ENCODE measurements around the gene NKAIN2.

The NKAIN2 gene

GRCh38 chr6:124355146-124355545 is 551.5 kb downstream of the NKAIN2 start:
- ChIA-PET CTCF (no interaction called here), POLR2A (no interaction called here)
- no peak for TF ChIP-seq PRDM2 (tag by site-specific recombination; IDR thresholded peaks at IDR 0.05; ENCODE audit: borderline replicate concordance)
- no peak for TF ChIP-seq ZNF404 (tag by site-specific recombination; IDR thresholded peaks at IDR 0.05)
- no peak for TF ChIP-seq ZNF292 (tag by site-specific recombination; IDR thresholded peaks at IDR 0.05; ENCODE audit: borderline replicate concordance, low read depth)
- TF ChIP-seq ZBTB44 (tag by site-specific recombination; IDR thresholded peaks at IDR 0.05), result no peak
- TF ChIP-seq KLF8 (tag by site-specific recombination; IDR thresholded peaks at IDR 0.05), result no peak
- TF ChIP-seq ZNF510 (tag by site-specific recombination; IDR thresholded peaks at IDR 0.05; ENCODE audit: insufficient replicate concordance), result no peak
- no peak for TF ChIP-seq BCL11A (tag by site-specific recombination; IDR thresholded peaks at IDR 0.05; ENCODE audit: low read depth)
- no peak for TF ChIP-seq ZNF660 (tag by site-specific recombination; IDR thresholded peaks at IDR 0.05)
- no peak for TF ChIP-seq ZNF18 (tag by site-specific recombination; IDR thresholded peaks at IDR 0.05)
- no peak for TF ChIP-seq KLF10 (tag by site-specific recombination; IDR thresholded peaks at IDR 0.05)
- no peak for TF ChIP-seq SALL2 (tag by site-specific recombination; IDR thresholded peaks at IDR 0.05; ENCODE audit: borderline replicate concordance)
- Histone ChIP-seq H3K27ac (ENCODE audit: extremely low read depth, low read depth, low read length) (no peak overlapping the region), H3K4me3 (ENCODE audit: low read depth, low read length) (no peak overlapping the region), H3K9me3 (ENCODE audit: control insufficient read depth, insufficient read depth, low read depth, low read length) (no peaks in the 10 kb centered on the region), H3K36me3 (ENCODE audit: control insufficient read depth in 2 of 2, insufficient read depth in 1 of 2, low read length in 2 of 2) (no peaks in the 10 kb centered on the region; a peak in 1 of 3 replicates), H3K4me1 (ENCODE audit: control insufficient read depth, insufficient read depth, low read length) (no peaks in the 10 kb centered on the region)

GRCh38 chr6:124356276-124356810 is 552.7 kb downstream of the NKAIN2 start:
- Histone ChIP-seq H3K36me3 (ENCODE audit: control insufficient read depth in 2 of 2, insufficient read depth in 1 of 2, low read length in 2 of 2) (no peaks in the 10 kb centered on the region; a peak in 1 of 3 replicates), H3K9me3 (ENCODE audit: control insufficient read depth, insufficient read depth, low read depth, low read length) (no peaks in the 10 kb centered on the region), H3K4me3 (ENCODE audit: low read depth, low read length) (no peak overlapping the region), H3K4me1 (ENCODE audit: control insufficient read depth, insufficient read depth, low read length) (no peaks in the 10 kb centered on the region), H3K27ac (ENCODE audit: extremely low read depth, low read depth, low read length) (no peak overlapping the region)
- CTCF ChIA-PET, result no interaction called here
- no peak for TF ChIP-seq ZNF558 (tag by site-specific recombination; IDR thresholded peaks at IDR 0.05)
- no peak for TF ChIP-seq ZNF555 (tag by site-specific recombination; conservative IDR thresholded peaks at IDR 0.05)
- TF ChIP-seq SCRT1 (tag by site-specific recombination; IDR thresholded peaks at IDR 0.05; ENCODE audit: borderline replicate concordance), result no peak
- no peak for TF ChIP-seq ZSCAN5A (tag by site-specific recombination; IDR thresholded peaks at IDR 0.05)
- no peak for TF ChIP-seq ZNF211 (tag by site-specific recombination; IDR thresholded peaks at IDR 0.05; ENCODE audit: low read depth)
- TF ChIP-seq ATF2 (tag by site-specific recombination; IDR thresholded peaks at IDR 0.05; ENCODE audit: low read depth), result peak; percentile 55
- no peak for TF ChIP-seq ZNF747 (tag by site-specific recombination; IDR thresholded peaks at IDR 0.05)
- no peak for TF ChIP-seq SP7 (tag by site-specific recombination; IDR thresholded peaks at IDR 0.05)
- POLR2A ChIA-PET, result no interaction called here
